AG10803 (cell line): ENCODE results near the gene TOP3B.

Source experiments
- DNase-seq: peaks from one replicate; pipeline ENCODE4 v3.0.0; 2010; ENCODE audit warnings: low read depth
- H3K4me3 ChIP-seq: 2 replicates; pipeline ENCODE4 v1.5.1; 2011; ENCODE audit warnings: mild to moderate bottlenecking, low read length, control low read depth
- CTCF ChIP-seq: conservative IDR thresholded peaks from 2 replicates; pipeline ENCODE4 v1.5.1; 2011; ENCODE audit warnings: mild to moderate bottlenecking, low read length, control low read depth, inconsistent platforms

The TOP3B gene

GRCh38 chr22:21921184-21921721, 61.3 kb downstream of the TOP3B start:
- no peak for TF ChIP-seq CTCF
- H3K4me3 ChIP-seq = no peak overlapping the region
- DNase-seq = no peak

GRCh38 chr22:21920341-21921183, 62.0 kb downstream of the TOP3B start:
- no peak for DNase-seq
- H3K4me3 ChIP-seq = no peak overlapping the region
- TF ChIP-seq CTCF = no peak

- H3K4me3 ChIP-seq = no peak overlapping the region
- no peak for TF ChIP-seq CTCF
- no peak for DNase-seq
Measured at GRCh38 chr22:21919526-21920307, 62.9 kb downstream of the TOP3B start.

GRCh38 chr22:21918466-21919185, 64.0 kb downstream of the TOP3B start:
- DNase-seq = no peak
- TF ChIP-seq CTCF = no peak
- H3K4me3 ChIP-seq = no peak overlapping the region

- DNase-seq = no peak
- TF ChIP-seq CTCF = no peak
- H3K4me3 ChIP-seq = no peak overlapping the region
Measured at GRCh38 chr22:21917959-21918261, 64.7 kb downstream of the TOP3B start.

GRCh38 chr22:21917181-21917958, 65.2 kb downstream of the TOP3B start:
- TF ChIP-seq CTCF = no peak
- DNase-seq = no peak
- H3K4me3 ChIP-seq = no peak overlapping the region
